ENCODE results near the gene CAPN2. TPM values are rescaled to one million over a fixed set of nuclear protein-coding genes. Genes with fewer than 3 reads are reported as not detected.

The CAPN2 gene
- total RNA-seq, 1 donor from 2014 or later: 151 TPM

DNA sequence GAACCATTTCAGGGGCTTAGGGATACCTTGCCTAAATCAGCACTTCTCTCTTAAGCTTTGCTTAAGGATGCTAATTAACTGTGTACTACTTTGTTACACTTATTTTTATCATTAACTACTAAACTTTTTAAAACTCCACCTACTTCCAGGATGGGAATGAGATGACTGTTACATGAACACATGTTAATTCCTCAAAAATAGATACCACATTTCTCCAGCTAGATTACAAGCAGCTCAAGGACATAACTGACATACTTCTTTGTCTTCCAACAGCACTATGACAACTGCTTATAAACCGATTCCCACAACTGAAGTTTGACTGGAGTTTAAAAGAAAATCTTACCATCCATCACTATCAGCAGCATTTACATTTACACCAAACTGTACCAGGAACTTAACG lies 79.7 kb downstream of the CAPN2 start:
- H3K4me3 Mint-ChIP-seq: no peak overlapping the region
- TF ChIP-seq, protein P1, sequence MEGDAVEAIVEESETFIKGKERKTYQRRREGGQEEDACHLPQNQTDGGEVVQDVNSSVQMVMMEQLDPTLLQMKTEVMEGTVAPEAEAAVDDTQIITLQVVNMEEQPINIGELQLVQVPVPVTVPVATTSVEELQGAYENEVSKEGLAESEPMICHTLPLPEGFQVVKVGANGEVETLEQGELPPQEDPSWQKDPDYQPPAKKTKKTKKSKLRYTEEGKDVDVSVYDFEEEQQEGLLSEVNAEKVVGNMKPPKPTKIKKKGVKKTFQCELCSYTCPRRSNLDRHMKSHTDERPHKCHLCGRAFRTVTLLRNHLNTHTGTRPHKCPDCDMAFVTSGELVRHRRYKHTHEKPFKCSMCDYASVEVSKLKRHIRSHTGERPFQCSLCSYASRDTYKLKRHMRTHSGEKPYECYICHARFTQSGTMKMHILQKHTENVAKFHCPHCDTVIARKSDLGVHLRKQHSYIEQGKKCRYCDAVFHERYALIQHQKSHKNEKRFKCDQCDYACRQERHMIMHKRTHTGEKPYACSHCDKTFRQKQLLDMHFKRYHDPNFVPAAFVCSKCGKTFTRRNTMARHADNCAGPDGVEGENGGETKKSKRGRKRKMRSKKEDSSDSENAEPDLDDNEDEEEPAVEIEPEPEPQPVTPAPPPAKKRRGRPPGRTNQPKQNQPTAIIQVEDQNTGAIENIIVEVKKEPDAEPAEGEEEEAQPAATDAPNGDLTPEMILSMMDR (IDR thresholded peaks at IDR 0.05; ENCODE audit: unreplicated experiment): no peak
- H3K27me3 Mint-ChIP-seq (ENCODE audit: low read depth): no peaks in the 10 kb centered on the region
- no peak overlapping the region for H3K27ac Mint-ChIP-seq
- H3K36me3 Mint-ChIP-seq: peaks cover 40% of the 10 kb centered on the region
- DNase-seq (ENCODE audit: low spot score in 2 of 2, unreplicated experiment in 2 of 2): no peak
- no peaks in the 10 kb centered on the region for H3K9me3 Mint-ChIP-seq
- peaks cover 22% of the 10 kb centered on the region for H3K4me1 Mint-ChIP-seq

DNA sequence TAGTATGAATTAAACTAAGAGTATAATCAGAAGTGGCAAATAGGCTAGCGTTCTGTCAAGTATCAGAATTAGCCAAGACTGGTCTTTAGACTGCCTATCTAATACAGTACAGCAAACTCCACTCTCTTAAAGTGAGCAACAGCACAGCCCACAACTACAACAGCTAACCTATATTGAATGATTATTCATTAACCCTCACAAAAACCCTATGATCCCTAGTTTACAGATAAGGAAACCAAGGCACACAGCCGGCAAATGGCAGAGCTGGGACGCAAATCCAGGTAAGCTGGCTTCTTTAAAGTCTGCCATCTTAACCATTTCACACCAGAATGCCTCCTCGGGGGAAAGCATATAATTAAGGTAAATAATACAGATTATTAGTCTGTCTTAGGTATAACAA lies 81.4 kb downstream of the CAPN2 start:
- Mint-ChIP-seq H3K4me3 (peak overlapping the region; percentile 14), H3K9me3 (no peaks in the 10 kb centered on the region), H3K4me1 (peaks cover 22% of the 10 kb centered on the region), H3K27me3 (ENCODE audit: low read depth) (no peaks in the 10 kb centered on the region), H3K36me3 (peaks cover 39% of the 10 kb centered on the region), H3K27ac (peak overlapping the region; percentile 84)
- no peak for DNase-seq (ENCODE audit: low spot score in 2 of 2, unreplicated experiment in 2 of 2)
- TF ChIP-seq, protein P1 (IDR thresholded peaks at IDR 0.05; ENCODE audit: unreplicated experiment): no peak

DNA sequence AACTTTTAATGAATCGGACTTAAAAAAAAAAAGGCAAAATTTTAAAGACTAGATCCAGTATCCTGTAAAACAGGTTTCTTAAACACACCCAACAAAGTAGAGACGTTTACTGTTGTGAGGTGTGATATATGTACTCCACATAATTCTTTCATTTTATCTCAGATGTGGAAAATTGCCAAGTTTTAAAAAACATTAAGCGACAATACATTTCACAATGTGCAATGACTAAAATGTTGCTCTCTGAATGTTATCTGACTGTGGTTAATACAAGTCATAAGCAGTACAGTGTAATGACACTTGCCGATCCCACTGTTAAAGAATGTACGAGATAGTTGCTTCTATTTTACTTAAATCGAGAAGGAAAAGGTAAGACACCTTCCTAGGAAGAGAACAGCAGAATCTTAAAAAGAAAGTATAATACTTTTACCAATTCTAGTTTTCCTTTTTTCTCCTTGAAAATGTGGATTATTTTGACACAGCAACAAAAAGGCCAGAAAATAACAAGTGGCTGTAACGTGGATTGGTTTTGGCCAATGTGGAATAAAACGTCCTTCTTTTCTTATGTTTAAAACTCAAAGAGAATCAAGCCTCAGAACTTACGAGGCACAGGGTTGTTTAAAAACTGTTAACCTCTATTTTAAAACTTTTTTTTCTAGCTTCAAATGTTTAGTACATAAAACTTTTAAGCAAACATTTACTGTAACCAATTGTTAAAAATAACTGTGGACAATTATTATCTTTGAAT lies 82.0 kb downstream of the CAPN2 start:
- Mint-ChIP-seq H3K4me3 (peak overlapping the region; percentile 14), H3K4me1 (peaks cover 22% of the 10 kb centered on the region), H3K27ac (peak overlapping the region; percentile 84)

DNA sequence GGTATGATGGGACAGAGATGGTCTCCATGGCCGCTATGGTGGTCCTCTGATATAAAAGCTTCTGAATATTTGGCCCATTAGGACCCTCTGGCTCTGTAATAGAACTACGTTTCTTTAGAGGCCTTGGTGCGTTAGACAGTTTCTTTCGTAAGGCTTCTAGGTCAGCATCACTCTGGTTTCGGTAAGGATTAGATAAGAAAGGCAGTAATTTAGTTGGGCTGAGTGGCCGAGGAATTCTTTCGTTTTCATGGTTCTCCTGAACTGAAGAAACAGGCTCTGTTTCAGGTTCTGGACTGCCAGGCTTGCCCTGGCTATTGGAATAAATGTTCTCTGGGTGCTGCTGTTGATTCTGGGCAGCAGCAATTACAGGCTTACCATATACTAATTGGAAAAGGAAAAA lies 83.9 kb downstream of the CAPN2 start:
- TF ChIP-seq, protein P1 (IDR thresholded peaks at IDR 0.05; ENCODE audit: unreplicated experiment): no peak
- Mint-ChIP-seq H3K27ac (no peak overlapping the region), H3K4me3 (no peak overlapping the region), H3K36me3 (peaks cover 46% of the 10 kb centered on the region), H3K9me3 (no peaks in the 10 kb centered on the region), H3K4me1 (peaks cover 22% of the 10 kb centered on the region), H3K27me3 (ENCODE audit: low read depth) (no peaks in the 10 kb centered on the region)
- no peak for DNase-seq (ENCODE audit: low spot score in 2 of 2, unreplicated experiment in 2 of 2)

More for the DNA sequence above, 82.0 kb downstream of the CAPN2 start:
- no peak for DNase-seq (ENCODE audit: low spot score in 2 of 2, unreplicated experiment in 2 of 2)
- Mint-ChIP-seq H3K36me3 (peaks cover 36% of the 10 kb centered on the region), H3K9me3 (no peaks in the 10 kb centered on the region), H3K27me3 (ENCODE audit: low read depth) (no peaks in the 10 kb centered on the region)
- TF ChIP-seq, protein P1 (IDR thresholded peaks at IDR 0.05; ENCODE audit: unreplicated experiment): no peak

DNA sequence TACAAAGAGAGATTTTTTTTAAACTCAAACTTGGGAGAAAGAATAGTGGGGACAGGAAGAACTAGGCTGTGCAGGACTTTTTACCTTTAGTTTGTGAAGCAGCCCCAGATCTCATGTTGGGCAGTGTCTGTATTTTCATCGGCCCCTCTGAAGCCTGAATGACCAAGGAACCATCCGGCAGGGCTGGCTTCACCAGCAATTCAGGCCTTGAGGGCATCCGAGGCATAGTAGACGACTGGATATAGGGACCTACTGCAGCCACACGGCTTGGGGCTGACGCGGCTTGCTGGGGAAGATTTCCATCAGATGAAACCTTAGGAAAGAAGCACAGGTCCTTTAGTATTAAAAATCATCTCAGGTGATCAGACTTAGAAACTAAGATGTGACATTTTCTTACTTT lies 89.7 kb downstream of the CAPN2 start:
- Mint-ChIP-seq H3K36me3 (peaks cover 59% of the 10 kb centered on the region), H3K27ac (no peak overlapping the region), H3K9me3 (peaks cover under 1% of the 10 kb centered on the region), H3K27me3 (ENCODE audit: low read depth) (no peaks in the 10 kb centered on the region), H3K4me1 (no peaks in the 10 kb centered on the region), H3K4me3 (no peak overlapping the region)
- TF ChIP-seq, protein P1 (IDR thresholded peaks at IDR 0.05; ENCODE audit: unreplicated experiment): no peak
- no peak for DNase-seq (ENCODE audit: low spot score in 2 of 2, unreplicated experiment in 2 of 2)

All from mesothelial cell of epicardium (in vitro differentiated cells).